BLaER1 treated with 17β-estradiol and CSF1 and Interleukin-3, amounts not matched to agents 10 nM and 100 nM (cell line): Measurements from ENCODE around the gene RGL4.
"Not testable (repeated sequence)": the region's sequence is repeated elsewhere in the genome, so short reads cannot be mapped to it uniquely, and the experiment has no call there.

Experiments used
- H3K27ac ChIP-seq, 11 experiments: shearing (Covaris generic); formaldehyde crosslinking; 2 replicates each; pipeline ENCODE4 v1.8.1; 2022
- H3K27me3 ChIP-seq, 11 experiments: shearing (Covaris generic); formaldehyde crosslinking; 2 replicates each; pipeline ENCODE4 v1.8.1; 2022
- H3K36me3 ChIP-seq, 11 experiments: shearing (Covaris generic); formaldehyde crosslinking; 2 replicates each; pipeline ENCODE4 v1.8.1; 2022
- H3K4me1 ChIP-seq, 10 experiments: shearing (Covaris generic); formaldehyde crosslinking; 2 replicates each; pipeline ENCODE4 v1.8.1; 2022
- H3K4me2 ChIP-seq, 11 experiments: shearing (Covaris generic); formaldehyde crosslinking; 2 replicates each; pipeline ENCODE4 v1.8.1; 2022
- H3K4me3 ChIP-seq, 10 experiments: shearing (Covaris generic); formaldehyde crosslinking; 2 replicates each; pipeline ENCODE4 v1.8.1; 2022
- H3K9ac ChIP-seq, 11 experiments: shearing (Covaris generic); formaldehyde crosslinking; 2 replicates each; pipeline ENCODE4 v1.8.1; 2022
- H3K9me3 ChIP-seq, 11 experiments: shearing (Covaris generic); formaldehyde crosslinking; replicated peaks in 1 of 11; 2 replicates each; pipeline ENCODE4 v1.8.1; 2022
- H4K20me1 ChIP-seq, 11 experiments: shearing (Covaris generic); formaldehyde crosslinking; 2 replicates each; pipeline ENCODE4 v1.8.1; 2022
- Cebpa-rat ChIP-seq, 11 experiments: shearing (Covaris generic); IDR thresholded peaks; 2 replicates each; pipeline ENCODE4 v1.8.1; 2022

Gene RGL4

DNA sequence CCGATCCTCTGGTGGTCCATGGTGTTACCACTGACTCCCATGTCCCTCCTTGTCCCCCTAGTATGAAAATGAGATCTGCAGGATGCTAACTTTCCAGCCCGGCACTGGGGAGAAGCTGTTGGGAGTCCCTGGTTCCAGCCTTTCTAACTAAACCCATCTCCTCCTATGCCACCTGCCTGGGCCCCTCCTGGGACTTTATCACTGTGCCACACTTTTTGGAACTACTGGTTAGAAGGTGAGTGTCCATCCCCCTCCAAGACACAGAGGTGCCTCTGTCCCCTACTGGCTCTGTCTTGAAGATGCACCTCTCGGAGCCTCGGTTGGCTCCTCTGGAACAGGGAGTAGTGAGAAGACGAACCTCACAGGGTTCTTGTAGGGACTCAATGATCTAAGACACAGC is at the start of gene RGL4:
RGL4 (plus strand) TSS at position 301 of the 400 bp plus-strand sequence. CDS start 1,018 bp downstream, outside the sequence.
- Histone ChIP-seq H3K9ac (0 out of 22 replicates have a peak within 1 kb of the TSS, but pooled peaks of 1 of the 11 experiments have one; percentile 17), H3K4me2 (peak within 1 kb of the TSS in 7 of 11 experiments; percentile 8 to 99 (median 46); a peak in 12 of 22 replicates), H3K36me3 (peaks cover 45 to 75% (median 59%) of the 10 kb centered on the region in 11 experiments)

DNA sequence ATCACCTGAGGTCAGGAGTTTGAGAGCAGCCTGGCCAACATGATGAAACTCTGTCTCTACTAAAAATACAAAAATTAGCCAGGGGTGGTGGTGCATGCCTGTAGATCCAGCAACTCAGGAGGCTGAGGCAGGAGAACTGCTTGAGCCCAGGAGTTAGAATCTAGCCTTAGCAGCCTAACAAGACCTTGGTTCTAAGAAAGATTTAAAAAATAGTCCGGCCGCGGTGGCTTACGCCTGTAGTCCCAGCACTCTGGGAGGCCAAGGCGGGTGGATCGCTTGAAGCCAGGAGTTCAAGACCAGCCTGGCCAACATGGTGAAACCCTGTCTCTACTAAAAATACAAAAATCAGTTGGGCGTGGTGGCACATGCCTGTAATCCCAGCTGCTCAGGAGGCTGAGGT is 44.3 kb upstream of the RGL4 start:
- not testable (repeated sequence) for H3K9me3 ChIP-seq, H3K4me2 ChIP-seq, H4K20me1 ChIP-seq, H3K4me3 ChIP-seq, H3K27ac ChIP-seq, H3K27me3 ChIP-seq, H3K4me1 ChIP-seq, H3K9ac ChIP-seq
- peaks cover 0 to 27% (median 9%) of the 10 kb centered on the region in 11 experiments; a peak in 11 of 22 replicates for H3K36me3 ChIP-seq

More for the DNA sequence above, at the start of gene RGL4:
- Histone ChIP-seq H3K4me1 (peaks cover 11 to 51% (median 41%) of the 10 kb centered on the region in 10 experiments), H3K27ac (peak within 1 kb of the TSS in 2 of 11 experiments; percentile 0 to 14; a peak in 1 of 22 replicates), H3K4me3 (no peak within 1 kb of the TSS), H3K27me3 (no peaks in the 10 kb centered on the region), H3K9me3 (no peaks in the 10 kb centered on the region), H4K20me1 (peaks cover 0 to 9% (median 0%) of the 10 kb centered on the region in 11 experiments; a peak in 8 of 22 replicates)
- TF ChIP-seq Cebpa-rat (IDR thresholded peaks at IDR 0.05) = no peak

DNA sequence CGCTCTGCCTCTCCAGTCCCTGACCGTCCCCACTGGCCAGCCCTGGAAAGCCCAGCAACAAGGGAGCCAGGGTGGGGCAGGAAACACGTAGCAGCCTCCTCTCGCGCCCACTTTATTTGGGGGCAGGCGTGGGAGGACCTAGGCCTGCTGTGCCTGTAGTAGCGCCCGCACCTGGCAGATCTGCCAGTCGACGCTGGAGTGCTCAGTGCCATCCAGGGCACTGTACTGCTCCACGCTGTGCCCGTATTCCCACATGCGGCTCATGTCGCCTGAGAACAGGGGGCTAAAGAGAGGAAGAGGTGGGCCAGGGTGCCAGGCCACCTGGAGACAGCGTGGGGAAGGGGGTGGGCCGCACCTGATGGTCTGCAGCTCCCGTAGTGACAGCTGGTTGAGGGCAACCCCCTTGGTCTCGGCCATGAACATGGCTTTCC is 41.7 kb upstream of the RGL4 start:
- Histone ChIP-seq H3K36me3 (peaks cover 15 to 53% (median 26%) of the 10 kb centered on the region in 11 experiments; a peak in 20 of 22 replicates), H3K4me3 (no peak overlapping the region), H3K27ac (no peak overlapping the region), H4K20me1 (no peaks in the 10 kb centered on the region), H3K9ac (no peak overlapping the region), H3K27me3 (no peaks in the 10 kb centered on the region), H3K4me1 (peaks cover 0 to 15% (median 10%) of the 10 kb centered on the region in 10 experiments; a peak in 10 of 20 replicates), H3K4me2 (no peak overlapping the region), H3K9me3 (no peaks in the 10 kb centered on the region)
- no peak for TF ChIP-seq Cebpa-rat (IDR thresholded peaks at IDR 0.05)

DNA sequence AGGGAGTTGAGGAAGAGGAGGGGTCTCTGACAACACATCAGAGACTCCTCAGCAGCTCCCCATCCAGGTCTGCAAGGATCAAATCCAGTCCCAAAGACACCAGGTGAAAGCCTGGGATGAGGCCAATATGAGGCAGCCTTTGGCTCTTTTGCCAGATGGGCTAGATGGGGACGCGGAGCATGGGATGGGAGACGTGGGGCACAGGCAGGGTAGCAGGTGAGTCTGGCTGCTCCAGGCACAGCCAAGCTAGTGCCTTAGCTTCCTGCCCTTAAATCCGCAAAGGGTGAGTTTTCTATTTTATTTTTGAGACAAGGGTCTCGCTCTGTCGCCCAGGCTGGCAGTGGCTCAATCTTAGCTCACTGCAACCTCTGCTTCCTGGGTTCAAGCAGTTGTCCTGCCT is 39.1 kb upstream of the RGL4 start:
- Histone ChIP-seq H3K9me3 (no peaks in the 10 kb centered on the region), H3K27ac (no peak overlapping the region), H3K36me3 (peaks cover 15 to 73% (median 32%) of the 10 kb centered on the region in 11 experiments; a peak in 20 of 22 replicates), H3K9ac (no peak overlapping the region), H3K4me3 (no peak overlapping the region), H3K4me1 (peaks cover 0 to 15% (median 10%) of the 10 kb centered on the region in 10 experiments; a peak in 10 of 20 replicates), H4K20me1 (no peaks in the 10 kb centered on the region; a peak in 1 of 22 replicates), H3K4me2 (peak overlapping the region in 3 of 11 experiments; percentile 0 to 38 (median 34); a peak in 3 of 22 replicates), H3K27me3 (no peaks in the 10 kb centered on the region)
- TF ChIP-seq Cebpa-rat (IDR thresholded peaks at IDR 0.05) = no peak

DNA sequence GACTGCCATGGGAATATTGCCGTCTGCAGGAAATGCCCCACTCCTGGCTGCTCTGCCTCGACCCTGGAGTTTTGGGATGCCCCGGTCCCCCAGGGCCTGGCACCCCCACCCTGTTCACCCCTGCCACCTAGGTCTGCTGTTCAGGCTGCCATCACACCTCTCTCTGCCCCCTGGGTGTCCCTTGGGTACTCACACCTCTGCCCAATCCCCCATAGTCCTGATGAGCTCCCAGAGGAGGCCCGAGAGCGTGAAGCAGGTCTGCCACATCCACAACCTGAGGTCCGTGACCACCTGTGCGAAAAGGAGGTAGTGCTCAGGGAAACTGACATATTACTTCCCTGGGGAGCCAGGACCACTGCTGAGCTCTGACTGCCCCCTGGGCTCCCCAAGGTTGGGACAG is 38.5 kb upstream of the RGL4 start:
- H3K36me3 ChIP-seq = peaks cover 16 to 79% (median 37%) of the 10 kb centered on the region in 11 experiments; a peak in 21 of 22 replicates
- H3K9ac ChIP-seq = no peak overlapping the region
- H3K4me2 ChIP-seq = peak overlapping the region in 5 of 11 experiments; percentile 0 to 38 (median 27); a peak in 6 of 22 replicates
- H3K27me3 ChIP-seq = no peaks in the 10 kb centered on the region
- H4K20me1 ChIP-seq = no peaks in the 10 kb centered on the region; a peak in 1 of 22 replicates
- H3K27ac ChIP-seq = no peak overlapping the region
- no peaks in the 10 kb centered on the region for H3K9me3 ChIP-seq
- H3K4me3 ChIP-seq = no peak overlapping the region
- no peak for TF ChIP-seq Cebpa-rat (IDR thresholded peaks at IDR 0.05)
- H3K4me1 ChIP-seq = peaks cover 0 to 15% (median 10%) of the 10 kb centered on the region in 10 experiments; a peak in 14 of 20 replicates

DNA sequence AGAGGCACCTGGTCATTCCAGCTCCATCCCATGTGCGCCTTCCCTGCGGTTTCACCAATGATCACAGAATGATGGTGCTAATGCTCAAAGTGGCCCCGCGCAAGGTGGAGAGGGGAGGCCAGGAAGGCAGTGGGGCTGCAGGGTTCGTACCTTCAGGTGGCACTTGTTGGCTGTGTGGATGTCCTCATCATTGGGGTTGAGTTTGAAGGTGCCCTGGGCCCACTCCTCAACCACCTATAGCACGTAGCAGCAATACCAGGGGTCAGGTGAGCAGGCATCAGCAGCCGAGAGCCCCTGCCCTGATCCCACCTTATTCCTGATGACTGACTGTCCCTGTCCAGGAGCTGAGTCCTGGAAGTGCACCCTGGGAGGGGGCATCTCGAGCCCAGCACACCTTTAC is 38.1 kb upstream of the RGL4 start:
- Histone ChIP-seq H3K4me2 (peak overlapping the region in 4 of 11 experiments; percentile 0 to 38 (median 16); a peak in 4 of 22 replicates), H3K27ac (no peak overlapping the region), H3K36me3 (peaks cover 16 to 82% (median 39%) of the 10 kb centered on the region in 11 experiments; a peak in 21 of 22 replicates), H3K9me3 (no peaks in the 10 kb centered on the region), H3K4me1 (peaks cover under 1 to 15% (median 10%) of the 10 kb centered on the region in 10 experiments; a peak in 15 of 20 replicates), H3K27me3 (no peaks in the 10 kb centered on the region), H3K4me3 (no peak overlapping the region), H3K9ac (no peak overlapping the region), H4K20me1 (no peaks in the 10 kb centered on the region; a peak in 1 of 22 replicates)
- TF ChIP-seq Cebpa-rat (IDR thresholded peaks at IDR 0.05) = no peak

- Histone ChIP-seq H3K9me3 (no peaks in the 10 kb centered on the region), H3K4me1 (peaks cover 7 to 17% (median 14%) of the 10 kb centered on the region in 10 experiments; a peak in 18 of 20 replicates), H3K27me3 (no peaks in the 10 kb centered on the region), H3K4me3 (no peak overlapping the region), H3K27ac (no peak overlapping the region), H3K4me2 (no peak overlapping the region), H4K20me1 (no peaks in the 10 kb centered on the region; a peak in 1 of 22 replicates), H3K9ac (no peak overlapping the region), H3K36me3 (peaks cover 43 to 91% (median 64%) of the 10 kb centered on the region in 11 experiments)
- no peak for TF ChIP-seq Cebpa-rat (IDR thresholded peaks at IDR 0.05)
Measured at GRCh38 chr22:23655891-23656475, 34.8 kb upstream of the RGL4 start.

DNA sequence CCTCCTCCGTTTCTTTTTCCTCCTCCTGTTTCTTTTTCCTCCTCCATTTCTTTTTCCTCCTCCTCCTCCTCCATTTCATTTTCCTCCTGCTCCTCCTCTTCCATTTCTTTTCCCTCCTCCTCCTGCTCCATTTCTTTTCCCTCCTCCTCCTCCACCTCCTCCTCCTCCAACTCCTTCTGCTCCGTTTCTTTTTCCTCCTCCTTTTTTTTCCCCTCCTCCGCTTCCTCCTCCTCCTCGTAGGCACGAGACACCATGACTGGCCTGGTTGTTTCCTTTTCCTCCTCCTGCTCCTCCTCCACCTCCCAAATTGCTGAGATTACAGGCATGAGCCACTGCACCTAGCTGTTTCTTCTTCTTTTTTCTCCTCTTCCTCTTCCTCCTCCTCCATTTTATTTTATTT is 33.1 kb upstream of the RGL4 start:
- TF ChIP-seq Cebpa-rat (IDR thresholded peaks at IDR 0.05) = no peak

DNA sequence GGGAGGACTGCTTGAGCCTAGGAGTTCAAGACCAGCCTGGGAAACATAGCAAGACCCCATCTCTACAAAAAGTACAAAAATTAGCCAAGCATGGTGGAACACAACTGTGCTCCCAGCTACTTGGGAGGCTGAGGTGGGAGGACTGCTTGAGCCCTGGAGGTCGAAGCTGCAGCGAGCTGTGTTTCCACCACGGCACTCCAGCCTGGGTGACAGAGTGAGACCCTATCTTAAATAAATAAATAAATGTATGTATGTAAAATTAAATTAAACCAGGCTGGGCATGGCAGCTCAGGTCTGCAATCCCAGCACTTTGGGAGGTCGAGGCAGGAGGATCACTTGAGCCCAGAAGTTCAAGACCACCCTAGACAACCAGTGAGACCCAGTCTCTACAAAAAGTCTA is 30.4 kb upstream of the RGL4 start:
- not testable (repeated sequence) for H3K4me3 ChIP-seq, H3K9ac ChIP-seq, H3K27ac ChIP-seq, H4K20me1 ChIP-seq, H3K4me2 ChIP-seq, H3K27me3 ChIP-seq
- peaks cover 9 to 21% (median 14%) of the 10 kb centered on the region in 11 experiments for H3K9me3 ChIP-seq
- H3K4me1 ChIP-seq = peaks cover 0 to 17% (median 2%) of the 10 kb centered on the region in 10 experiments; a peak in 9 of 20 replicates
- peaks cover 45 to 82% (median 64%) of the 10 kb centered on the region in 11 experiments for H3K36me3 ChIP-seq

More for the DNA sequence above, 33.1 kb upstream of the RGL4 start:
- H3K9ac ChIP-seq = no peak overlapping the region
- H3K27me3 ChIP-seq = no peaks in the 10 kb centered on the region
- no peak overlapping the region for H3K4me3 ChIP-seq
- H4K20me1 ChIP-seq = no peaks in the 10 kb centered on the region; a peak in 1 of 22 replicates
- peaks cover 0 to 10% (median 3%) of the 10 kb centered on the region in 11 experiments; a peak in 12 of 22 replicates for H3K9me3 ChIP-seq
- peak overlapping the region in 2 of 11 experiments; percentile 45 to 56; a peak in 3 of 22 replicates for H3K27ac ChIP-seq
- peaks cover 50 to 91% (median 72%) of the 10 kb centered on the region in 11 experiments for H3K36me3 ChIP-seq
- peaks cover 1 to 17% (median 5%) of the 10 kb centered on the region in 10 experiments; a peak in 15 of 20 replicates for H3K4me1 ChIP-seq
- peak overlapping the region in 4 of 11 experiments; percentile 33 to 50 (median 36); a peak in 5 of 22 replicates for H3K4me2 ChIP-seq
